Spleen (tissue), 7 donors: ENCODE data around the gene BHLHE40.

Source experiments
- CTCF ChIP-seq, 11 experiments: fragments of 200-600 bp in 7 of 11; fragments of 450-650 bp in 4 of 11; sonication (generic) in 4 of 11; IDR thresholded peaks in 8 of 11; conservative IDR thresholded peaks in 3 of 11; 1 replicate in 7 of 11; 2 replicates in 4 of 11; pipeline versions ENCODE4 v1.4.0 to v1.8.0; 2016 to 2021; ENCODE audit warnings: antibody characterized with exemption in 11 of 11, inconsistent platforms in 4 of 11, mild to moderate bottlenecking in 1 of 11
- POLR2AphosphoS5 ChIP-seq, 3 donors: sonication (generic); formaldehyde crosslinking; IDR thresholded peaks; one replicate each; pipeline ENCODE4 v1.5.1; 2017; ENCODE audit warnings: antibody characterized with exemption in 3 of 3
- donor health status: DM: no; HTN: no; CAD: no; lungs with moderate emphysema.
- donor health status: DM: no; HTN: no; CAD: no.
- donor health status: DM: no; HTN: no; CAD: no.

- no peak for TF ChIP-seq CTCF (IDR thresholded peaks at IDR 0.05 in 8 of 11, conservative IDR thresholded peaks at IDR 0.05 in 3 of 11)
- no peak for TF ChIP-seq POLR2AphosphoS5 (IDR thresholded peaks at IDR 0.05)
Measured at GRCh38 chr3:4977853-4978203, 1.4 kb upstream of the BHLHE40 start.
